Central memory CD8-positive, alpha-beta T cell (primary cell): ENCODE results near the gene ANKRD23.
"Not testable (repeated sequence)": the region's sequence is repeated elsewhere in the genome, so short reads cannot be mapped to it uniquely, and the experiment has no call there.

Experiments
- ATAC-seq: fragments of 150-1000 bp; cut with Tn5 transposase; replicated peaks from 2 replicates; pipeline ENCODE4 v1.10.0; 2022; ENCODE audit warnings: mild to moderate bottlenecking, moderate FRiP score, moderate number of reproducible peaks; ENCODE audit not compliant: poor library complexity, severe bottlenecking; ENCODE audit errors: extremely low read depth
- DNase-seq, 2 donors: peaks; one replicate each; pipeline ENCODE4 v3.0.0; 2021; ENCODE audit warnings: low spot score in 2 of 2
- H3K27ac Mint-ChIP-seq: one replicate; pipeline ENCODE4 v1.8.0; 2022; ENCODE audit warnings: low read depth, mild to moderate bottlenecking, moderate library complexity, mixed read lengths
- H3K27me3 Mint-ChIP-seq: one replicate; pipeline ENCODE4 v1.8.0; 2022; ENCODE audit warnings: mixed read lengths
- H3K36me3 Mint-ChIP-seq: one replicate; pipeline ENCODE4 v1.8.0; 2022; ENCODE audit warnings: mild to moderate bottlenecking, moderate library complexity, mixed read lengths; ENCODE audit not compliant: insufficient read depth
- H3K4me1 Mint-ChIP-seq: one replicate; pipeline ENCODE4 v1.8.0; 2022; ENCODE audit warnings: mixed read lengths
- H3K4me3 Mint-ChIP-seq: one replicate; pipeline ENCODE4 v1.8.0; 2022; ENCODE audit warnings: mild to moderate bottlenecking, moderate library complexity, mixed read lengths
- H3K9me3 Mint-ChIP-seq: one replicate; pipeline ENCODE4 v1.8.0; 2022; ENCODE audit warnings: mixed read lengths

Gene ANKRD23

GRCh38 chr2:96798733-96799622, 44.8 kb downstream of the ANKRD23 start:
- Mint-ChIP-seq H3K36me3 (peaks cover 5% of the 10 kb centered on the region), H3K4me1 (peaks cover 5% of the 10 kb centered on the region), H3K9me3 (no peaks in the 10 kb centered on the region), H3K27me3 (no peaks in the 10 kb centered on the region), H3K27ac (no peak overlapping the region), H3K4me3 (no peak overlapping the region)
- ATAC-seq (no peak), DNase-seq (no peak)

DNA sequence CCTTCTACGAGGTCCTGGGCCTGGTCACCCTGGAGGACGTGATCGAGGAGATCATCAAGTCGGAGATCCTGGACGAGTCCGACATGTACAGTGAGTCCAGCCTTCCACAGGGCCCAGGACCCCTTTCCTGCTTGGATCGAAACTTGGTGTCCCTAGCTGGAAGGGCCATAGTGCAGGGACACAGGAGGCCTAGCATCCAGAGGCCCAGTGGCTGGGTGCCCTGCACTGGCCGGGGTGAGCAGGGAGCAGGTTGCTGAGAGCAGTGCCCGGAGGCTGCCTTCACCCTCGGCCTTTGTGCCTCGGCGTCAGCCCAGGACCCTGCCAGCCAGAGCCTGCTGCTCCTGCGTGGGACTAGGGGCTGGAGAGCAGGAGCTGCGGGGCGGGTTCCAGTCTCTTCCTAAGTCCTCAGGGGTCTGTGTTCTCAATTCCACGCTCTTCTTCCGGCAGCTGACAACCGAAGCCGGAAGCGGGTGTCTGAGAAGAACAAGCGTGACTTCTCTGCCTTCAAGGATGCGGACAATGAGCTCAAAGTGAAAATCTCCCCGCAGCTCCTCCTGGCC, 46.7 kb downstream of the ANKRD23 start:
- peaks cover 5% of the 10 kb centered on the region for H3K36me3 Mint-ChIP-seq
- ATAC-seq (no peak), DNase-seq (no peak)
- H3K27me3 Mint-ChIP-seq, result no peaks in the 10 kb centered on the region
- H3K4me3 Mint-ChIP-seq, result no peak overlapping the region
- peaks cover 5% of the 10 kb centered on the region for H3K4me1 Mint-ChIP-seq
- H3K9me3 Mint-ChIP-seq, result no peaks in the 10 kb centered on the region
- H3K27ac Mint-ChIP-seq, result no peak overlapping the region

GRCh38 chr2:96796497-96796896, 47.3 kb downstream of the ANKRD23 start:
- H3K9me3 Mint-ChIP-seq, H3K4me3 Mint-ChIP-seq, H3K27ac Mint-ChIP-seq, DNase-seq, H3K27me3 Mint-ChIP-seq, H3K36me3 Mint-ChIP-seq, ATAC-seq, H3K4me1 Mint-ChIP-seq: not testable (repeated sequence)

DNA sequence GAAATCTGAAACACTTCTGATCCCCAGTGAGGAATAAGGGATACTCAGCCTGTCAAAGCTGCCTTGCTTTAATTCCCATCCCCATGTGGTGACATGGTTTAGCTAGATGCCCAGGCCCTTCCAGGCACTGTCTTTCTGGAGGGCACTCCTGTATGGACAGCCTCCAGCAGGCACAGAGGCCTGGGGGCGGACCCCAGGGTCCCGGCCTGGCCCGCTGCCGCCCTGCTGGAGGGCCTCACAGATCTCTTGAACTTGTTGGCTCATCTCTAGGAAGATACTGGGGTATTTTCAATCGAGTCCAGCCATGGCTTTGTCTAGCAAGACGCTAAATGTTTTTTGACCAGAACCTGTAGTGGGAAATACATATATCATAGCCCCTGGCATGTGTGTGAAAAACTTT, 48.7 kb downstream of the ANKRD23 start:
- ATAC-seq (no peak), DNase-seq (no peak)
- H3K27ac Mint-ChIP-seq, result no peak overlapping the region
- H3K36me3 Mint-ChIP-seq, result peaks cover 5% of the 10 kb centered on the region
- peaks cover 5% of the 10 kb centered on the region for H3K4me1 Mint-ChIP-seq
- no peaks in the 10 kb centered on the region for H3K27me3 Mint-ChIP-seq
- no peak overlapping the region for H3K4me3 Mint-ChIP-seq
- no peaks in the 10 kb centered on the region for H3K9me3 Mint-ChIP-seq

- H3K36me3 Mint-ChIP-seq, result no peaks in the 10 kb centered on the region
- ATAC-seq (no peak), DNase-seq (no peak)
- no peak overlapping the region for H3K4me3 Mint-ChIP-seq
- H3K27me3 Mint-ChIP-seq, result no peaks in the 10 kb centered on the region
- H3K9me3 Mint-ChIP-seq, result no peaks in the 10 kb centered on the region
- H3K27ac Mint-ChIP-seq, result no peak overlapping the region
- peaks cover 6% of the 10 kb centered on the region for H3K4me1 Mint-ChIP-seq
Measured at GRCh38 chr2:96792772-96793749, 50.8 kb downstream of the ANKRD23 start.

DNA sequence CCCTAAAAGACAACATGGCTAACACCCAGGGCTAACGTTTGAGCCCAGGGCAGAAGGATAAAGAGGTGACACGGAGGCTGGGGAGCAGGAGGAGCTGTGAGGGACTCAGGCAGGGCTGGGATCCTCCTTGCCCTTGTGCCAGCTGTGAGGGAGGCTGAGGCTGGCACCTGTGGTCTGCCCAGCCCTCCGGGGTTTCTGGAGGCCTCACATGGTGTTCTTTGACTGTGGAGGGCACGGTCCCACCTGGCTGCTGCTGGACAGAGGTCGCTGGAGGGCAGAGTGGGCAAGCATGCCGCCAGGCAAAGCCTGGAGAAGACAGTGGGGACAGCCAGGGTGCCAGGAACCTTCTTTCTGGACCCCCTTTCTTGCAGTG, 54.6 kb downstream of the ANKRD23 start:
- Mint-ChIP-seq H3K9me3 (no peaks in the 10 kb centered on the region), H3K27me3 (no peaks in the 10 kb centered on the region), H3K36me3 (peaks cover 4% of the 10 kb centered on the region), H3K4me3 (no peak overlapping the region), H3K27ac (no peak overlapping the region), H3K4me1 (peaks cover 6% of the 10 kb centered on the region)
- DNase-seq (no peak), ATAC-seq (no peak)

DNA sequence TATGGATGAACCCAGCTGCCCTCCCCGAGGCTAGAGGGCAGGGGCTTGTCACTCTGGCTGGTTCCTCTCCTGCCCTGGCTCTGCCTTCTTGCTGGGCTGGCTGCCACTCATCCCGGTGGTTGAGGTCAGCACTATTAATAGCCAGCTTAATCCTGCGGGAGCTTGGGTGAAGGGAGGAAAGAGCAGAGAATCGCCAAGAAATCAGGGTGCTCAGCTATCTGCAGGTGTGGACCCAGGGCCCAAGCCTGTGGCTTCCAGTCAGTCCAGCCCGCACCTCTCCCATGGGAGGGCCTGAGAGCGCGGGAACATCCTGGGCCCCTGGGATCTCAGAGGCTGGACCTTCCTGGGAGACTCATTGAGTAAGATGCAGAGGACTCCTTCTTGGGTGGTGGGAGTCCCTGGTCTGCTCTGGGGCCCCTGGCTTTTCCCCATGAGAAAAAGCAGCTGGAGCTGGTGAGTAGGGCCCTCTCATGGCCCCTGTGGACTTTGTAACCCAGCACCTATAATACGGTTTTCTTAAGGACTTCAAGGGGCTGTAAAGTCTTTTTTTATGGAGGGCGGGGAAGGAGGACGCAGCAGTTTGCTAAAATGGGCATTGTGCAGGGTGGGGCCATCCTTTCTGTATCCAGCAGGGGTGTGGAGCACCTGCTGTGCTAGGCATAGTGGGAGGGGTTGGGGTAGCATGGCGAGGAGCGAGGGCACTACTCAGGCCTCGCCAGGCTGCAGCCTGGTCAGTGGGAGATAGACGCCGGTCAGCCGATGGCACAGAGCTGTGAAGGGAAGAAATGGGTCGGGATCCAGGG, 55.2 kb downstream of the ANKRD23 start:
- H3K4me3 Mint-ChIP-seq, result no peak overlapping the region
- no peaks in the 10 kb centered on the region for H3K9me3 Mint-ChIP-seq
- H3K4me1 Mint-ChIP-seq, result peaks cover 6% of the 10 kb centered on the region
- H3K27me3 Mint-ChIP-seq, result no peaks in the 10 kb centered on the region
- ATAC-seq (no peak), DNase-seq (no peak)
- no peak overlapping the region for H3K27ac Mint-ChIP-seq
- peaks cover 4% of the 10 kb centered on the region for H3K36me3 Mint-ChIP-seq
